Progenitor cell of endocrine pancreas (in vitro differentiated cells): ENCODE data around the gene ADISSP. TPM values are rescaled to one million over a fixed set of nuclear protein-coding genes. Genes with fewer than 3 reads are reported as not detected.
A peak's percentile ranks its signal among the peaks of the same experiment; 100 is the strongest.

Experiments used
- DNase-seq: peaks from one replicate; pipeline ENCODE4 v3.0.0; 2021; ENCODE audit warnings: low spot score; ENCODE audit not compliant: unreplicated experiment
- H3K27ac Mint-ChIP-seq: 2 replicates; pipeline ENCODE4 v1.8.0; 2021; ENCODE audit warnings: mild to moderate bottlenecking, moderate library complexity, mixed read lengths
- H3K27me3 Mint-ChIP-seq: 2 replicates; pipeline ENCODE4 v1.8.0; 2021; ENCODE audit warnings: mixed read lengths
- H3K36me3 Mint-ChIP-seq: 2 replicates; pipeline ENCODE4 v1.8.0; 2022; ENCODE audit warnings: mixed read lengths; ENCODE audit not compliant: insufficient read depth
- H3K4me1 Mint-ChIP-seq: 2 replicates; pipeline ENCODE4 v1.8.0; 2021; ENCODE audit warnings: low read depth, mixed read lengths
- H3K4me3 Mint-ChIP-seq: 2 replicates; pipeline ENCODE4 v1.8.0; 2021; ENCODE audit warnings: low read depth, mild to moderate bottlenecking, moderate library complexity, mixed read lengths
- H3K9me3 Mint-ChIP-seq: 2 replicates; pipeline ENCODE4 v1.8.0; 2021; ENCODE audit warnings: low read depth, mixed read lengths
- CTCF ChIP-seq: fragments of 200-600 bp; sonication (generic); IDR thresholded peaks from one replicate; pipeline ENCODE4 v1.5.0; 2021; ENCODE audit warnings: antibody characterized with exemption, mild to moderate bottlenecking; ENCODE audit not compliant: unreplicated experiment
- total RNA-seq: library from RNA; stranded (reverse); gene quantifications from 2 replicates; pipeline ENCODE4 v1.2.1, GENCODE V29; 2021

ADISSP gene
- total RNA-seq, 1 donor from 2014 or later, result 18.9 TPM

- Mint-ChIP-seq H3K27ac (no peak overlapping the region), H3K4me1 (peaks cover 1% of the 10 kb centered on the region), H3K9me3 (no peaks in the 10 kb centered on the region), H3K27me3 (peaks cover 36% of the 10 kb centered on the region), H3K4me3 (peak overlapping the region; percentile 53), H3K36me3 (no peaks in the 10 kb centered on the region)
- TF ChIP-seq CTCF, result no peak
- DNase-seq, result no peak
Observed at GRCh38 chr20:3752386-3752759, 15.2 kb downstream of the ADISSP start.

- no peaks in the 10 kb centered on the region for H3K9me3 Mint-ChIP-seq
- no peak for TF ChIP-seq CTCF
- no peak for DNase-seq
- peak overlapping the region; percentile 53 for H3K4me3 Mint-ChIP-seq
- H3K4me1 Mint-ChIP-seq, result peaks cover 1% of the 10 kb centered on the region
- no peaks in the 10 kb centered on the region for H3K36me3 Mint-ChIP-seq
- H3K27ac Mint-ChIP-seq, result no peak overlapping the region
- H3K27me3 Mint-ChIP-seq, result peaks cover 42% of the 10 kb centered on the region
Observed at GRCh38 chr20:3751675-3752385, 15.7 kb downstream of the ADISSP start.

- TF ChIP-seq CTCF, result peak; percentile 31
- H3K27me3 Mint-ChIP-seq, result peaks cover 47% of the 10 kb centered on the region
- no peaks in the 10 kb centered on the region for H3K36me3 Mint-ChIP-seq
- no peak for DNase-seq
- no peak overlapping the region for H3K27ac Mint-ChIP-seq
- H3K9me3 Mint-ChIP-seq, result no peaks in the 10 kb centered on the region
- peaks cover 1% of the 10 kb centered on the region for H3K4me1 Mint-ChIP-seq
- no peak overlapping the region for H3K4me3 Mint-ChIP-seq
Observed at GRCh38 chr20:3751305-3751674, 16.3 kb downstream of the ADISSP start.

GRCh38 chr20:3749689-3750531 lies 17.6 kb downstream of the ADISSP start:
- DNase-seq, result peak; percentile 65
- H3K27ac Mint-ChIP-seq, result no peak overlapping the region
- no peaks in the 10 kb centered on the region for H3K9me3 Mint-ChIP-seq
- no peaks in the 10 kb centered on the region for H3K36me3 Mint-ChIP-seq
- peaks cover 1% of the 10 kb centered on the region for H3K4me1 Mint-ChIP-seq
- H3K27me3 Mint-ChIP-seq, result peaks cover 61% of the 10 kb centered on the region
- TF ChIP-seq CTCF, result peak; percentile 94
- peak overlapping the region; percentile 46 for H3K4me3 Mint-ChIP-seq

- H3K27me3 Mint-ChIP-seq, result peaks cover 68% of the 10 kb centered on the region
- TF ChIP-seq CTCF, result no peak
- H3K9me3 Mint-ChIP-seq, result no peaks in the 10 kb centered on the region
- H3K36me3 Mint-ChIP-seq, result no peaks in the 10 kb centered on the region
- DNase-seq, result no peak
- no peak overlapping the region for H3K27ac Mint-ChIP-seq
- H3K4me1 Mint-ChIP-seq, result peaks cover 1% of the 10 kb centered on the region
- H3K4me3 Mint-ChIP-seq, result no peak overlapping the region
Observed at GRCh38 chr20:3749087-3749688, 18.4 kb downstream of the ADISSP start.
